GM23338 (cell line): Measurements from ENCODE around the gene ASTN1. TPM values are rescaled to one million over a fixed set of nuclear protein-coding genes. Genes with fewer than 3 reads are reported as not detected.

Experiments used
- ATAC-seq: fragments of 200-7000 bp; cut with Tn5 transposase; 3 replicates; pipeline ENCODE4 v1.9.1; 2020
- DNase-seq: peaks from one replicate; pipeline ENCODE4 v3.0.0-alpha.2; 2015; ENCODE audit warnings: low spot score
- H2AFZ ChIP-seq: fragments of 200-600 bp; sonication (generic); 2 replicates; pipeline ENCODE4 v1.8.0; 2016; ENCODE audit warnings: antibody characterized with exemption, mild to moderate bottlenecking, moderate library complexity
- H3F3A ChIP-seq: fragments of 200-600 bp; sonication (generic); replicated peaks from 2 replicates; pipeline ENCODE4 v1.8.0; 2017; ENCODE audit warnings: antibody characterized with exemption, mixed run types, low read depth
- H3K27ac ChIP-seq: fragments of 200-600 bp; sonication (generic); 2 replicates; pipeline ENCODE4 v1.6.1; 2016; ENCODE audit warnings: low read depth
- H3K27me3 ChIP-seq: fragments of 200-600 bp; sonication (generic); 2 replicates; pipeline ENCODE4 v1.8.0; 2016; ENCODE audit warnings: mild to moderate bottlenecking, mixed run types, moderate library complexity; ENCODE audit not compliant: insufficient read depth
- H3K36me3 ChIP-seq: fragments of 200-600 bp; sonication (generic); 2 replicates; pipeline ENCODE4 v1.8.0; 2016; ENCODE audit warnings: mild to moderate bottlenecking; ENCODE audit not compliant: insufficient read depth
- H3K4me1 ChIP-seq: fragments of 200-600 bp; sonication (generic); 2 replicates; pipeline ENCODE4 v1.8.0; 2016; ENCODE audit warnings: mild to moderate bottlenecking, moderate library complexity; ENCODE audit not compliant: insufficient read depth
- H3K4me2 ChIP-seq: fragments of 200-600 bp; sonication (generic); 2 replicates; pipeline ENCODE4 v1.7.1; 2017; ENCODE audit warnings: mixed run types
- H3K4me3 ChIP-seq: fragments of 200-600 bp; sonication (generic); 2 replicates; pipeline ENCODE4 v1.6.1; 2016; ENCODE audit warnings: mixed run types
- H3K79me2 ChIP-seq: fragments of 200-600 bp; sonication (generic); replicated peaks from 2 replicates; pipeline ENCODE4 v1.8.0; 2017; ENCODE audit warnings: mild to moderate bottlenecking; ENCODE audit not compliant: insufficient read depth
- H3K9me2 ChIP-seq: fragments of 200-600 bp; sonication (generic); 2 replicates; pipeline ENCODE4 v1.8.0; 2017; ENCODE audit not compliant: insufficient read depth
- H4K20me1 ChIP-seq: fragments of 200-600 bp; sonication (generic); replicated peaks from 2 replicates; pipeline ENCODE4 v1.8.0; 2017; ENCODE audit warnings: mild to moderate bottlenecking; ENCODE audit not compliant: insufficient read depth
- H3K27ac Mint-ChIP-seq: 2 replicates; pipeline ENCODE4 v1.8.0; 2020; ENCODE audit warnings: inconsistent platforms, mild to moderate bottlenecking, moderate library complexity, mixed read lengths
- H3K27me3 Mint-ChIP-seq: 3 replicates; pipeline ENCODE4 v1.8.0; 2022; ENCODE audit warnings: low read depth, mild to moderate bottlenecking, moderate library complexity, mixed read lengths, inconsistent platforms; ENCODE audit not compliant: insufficient read depth, poor library complexity
- H3K36me3 Mint-ChIP-seq: 3 replicates; pipeline ENCODE4 v1.8.0; 2021; ENCODE audit warnings: low read depth, mild to moderate bottlenecking, inconsistent platforms, moderate library complexity, mixed read lengths
- H3K4me1 Mint-ChIP-seq: 3 replicates; pipeline ENCODE4 v1.8.0; 2020; ENCODE audit warnings: mild to moderate bottlenecking, inconsistent platforms, mixed read lengths
- H3K4me3 Mint-ChIP-seq: 3 replicates; pipeline ENCODE4 v1.8.0; 2021; ENCODE audit warnings: moderate library complexity, mild to moderate bottlenecking, inconsistent platforms, mixed read lengths
- H3K9me3 Mint-ChIP-seq: 3 replicates; pipeline ENCODE4 v1.8.0; 2020; ENCODE audit warnings: moderate library complexity, mild to moderate bottlenecking, inconsistent platforms, mixed read lengths
- CREB1 ChIP-seq: fragments of 250-450 bp; sonication (Bioruptor Pico); IDR thresholded peaks from 2 replicates; pipeline ENCODE4 v1.5.0; 2020; ENCODE audit warnings: low read depth, mild to moderate bottlenecking, moderate library complexity
- CTCF ChIP-seq, 2 experiments: fragments of 200-600 bp in 1 of 2; sonication (generic) in 1 of 2; conservative IDR thresholded peaks; 2 replicates each; pipeline versions ENCODE4 v1.5.1 to v1.6.1; 2016 to 2017; ENCODE audit warnings: antibody characterized with exemption in 2 of 2, low read depth in 2 of 2, mild to moderate bottlenecking in 2 of 2, moderate library complexity in 1 of 2
- EZH2 ChIP-seq: fragments of 200-600 bp; sonication (generic); IDR thresholded peaks from one replicate; pipeline ENCODE4 v1.8.0; 2017; ENCODE audit warnings: antibody characterized with exemption, mild to moderate bottlenecking, low read depth; ENCODE audit not compliant: unreplicated experiment
- EZH2phosphoT487 ChIP-seq: fragments of 200-600 bp; sonication (generic); IDR thresholded peaks from one replicate; pipeline ENCODE4 v1.8.1; 2018; ENCODE audit warnings: antibody characterized with exemption; ENCODE audit not compliant: unreplicated experiment
- JUNB ChIP-seq: IDR thresholded peaks from one replicate; pipeline ENCODE4 v1.6.1; 2016; ENCODE audit warnings: antibody characterized with exemption; ENCODE audit not compliant: unreplicated experiment
- NANOG ChIP-seq: IDR thresholded peaks from 2 replicates; pipeline ENCODE4 v1.6.1; 2016; ENCODE audit warnings: antibody characterized with exemption, borderline replicate concordance
- POLR2AphosphoS5 ChIP-seq: IDR thresholded peaks from 2 replicates; pipeline ENCODE4 v1.6.1; 2016; ENCODE audit warnings: antibody characterized with exemption, low read depth
- REST ChIP-seq: IDR thresholded peaks from one replicate; pipeline ENCODE4 v1.6.1; 2018; ENCODE audit warnings: antibody characterized with exemption; ENCODE audit not compliant: unreplicated experiment
- STAT1 ChIP-seq: IDR thresholded peaks from one replicate; pipeline ENCODE4 v1.6.1; 2016; ENCODE audit warnings: antibody characterized with exemption; ENCODE audit not compliant: unreplicated experiment
- ZNF114 ChIP-seq: fragments of 250-450 bp; sonication (Bioruptor Pico); IDR thresholded peaks from 2 replicates; pipeline ENCODE4 v1.5.0; 2020; ENCODE audit warnings: mild to moderate bottlenecking, moderate library complexity
- ZNF331 ChIP-seq: fragments of 250-450 bp; sonication (Bioruptor Pico); IDR thresholded peaks from 2 replicates; pipeline ENCODE4 v1.5.0; 2020; ENCODE audit warnings: low read depth, mild to moderate bottlenecking, moderate library complexity
- polyA plus RNA-seq: library from polyadenylated mRNA; unstranded; fragments of >200 nt; fragmentation: Nextera tagmentation; extraction: Ambion mirVana; gene quantifications from 2 replicates; pipeline ENCODE4 v1.2.1, GENCODE V29; 2016
- total RNA-seq: library from RNA; depleted of rRNA; stranded (reverse); fragments of >200 nt; shearing (Covaris generic); gene quantifications from 2 replicates; pipeline ENCODE4 v1.2.3, GENCODE V29; 2014
- TF ChIP-seq, protein P1 (sequence below): fragments of 250-450 bp; sonication (Bioruptor Pico); IDR thresholded peaks from 2 replicates; pipeline ENCODE4 v1.5.0; 2020; ENCODE audit warnings: mild to moderate bottlenecking, moderate library complexity
- TF ChIP-seq, protein P2 (sequence below): IDR thresholded peaks from 2 replicates; pipeline ENCODE4 v1.6.1; 2016; ENCODE audit warnings: antibody characterized with exemption

ASTN1 gene
- total and polyA plus RNA-seq, 2 experiments from 2014 or later, result 2.0 to 5.2 TPM

GRCh38 chr1:176926330-176927086 is 238.0 kb downstream of the ASTN1 start:
- 0 out of 2 replicates have a peak, but pooled peaks cover 4% of the 10 kb centered on the region for H3K4me1 ChIP-seq
- H3K4me3 Mint-ChIP-seq, result no peak overlapping the region
- no peak overlapping the region for H3K4me3 ChIP-seq
- H3K4me1 Mint-ChIP-seq, result peaks cover 8% of the 10 kb centered on the region
- no peaks in the 10 kb centered on the region for H3K27me3 Mint-ChIP-seq
- no peaks in the 10 kb centered on the region for H3K79me2 ChIP-seq
- no peak for DNase-seq
- no peaks in the 10 kb centered on the region for H3K9me3 Mint-ChIP-seq
- no peak overlapping the region for H2AFZ ChIP-seq
- H3K27ac Mint-ChIP-seq, result no peak overlapping the region
- no peaks in the 10 kb centered on the region; the same call in 2 of the 3 replicates for H3K36me3 Mint-ChIP-seq
- no peak overlapping the region for H3K27ac ChIP-seq
- H3K4me2 ChIP-seq, result no peak overlapping the region
- no peaks in the 10 kb centered on the region for H4K20me1 ChIP-seq
- 0 out of 2 replicates have a peak, but pooled peaks cover 5% of the 10 kb centered on the region for H3K9me2 ChIP-seq
- no peaks in the 10 kb centered on the region for H3K27me3 ChIP-seq
- no peak for ATAC-seq
- no peak for TF ChIP-seq ZNF114 (CRISPR knock-in tag)
- TF ChIP-seq, protein P1, sequence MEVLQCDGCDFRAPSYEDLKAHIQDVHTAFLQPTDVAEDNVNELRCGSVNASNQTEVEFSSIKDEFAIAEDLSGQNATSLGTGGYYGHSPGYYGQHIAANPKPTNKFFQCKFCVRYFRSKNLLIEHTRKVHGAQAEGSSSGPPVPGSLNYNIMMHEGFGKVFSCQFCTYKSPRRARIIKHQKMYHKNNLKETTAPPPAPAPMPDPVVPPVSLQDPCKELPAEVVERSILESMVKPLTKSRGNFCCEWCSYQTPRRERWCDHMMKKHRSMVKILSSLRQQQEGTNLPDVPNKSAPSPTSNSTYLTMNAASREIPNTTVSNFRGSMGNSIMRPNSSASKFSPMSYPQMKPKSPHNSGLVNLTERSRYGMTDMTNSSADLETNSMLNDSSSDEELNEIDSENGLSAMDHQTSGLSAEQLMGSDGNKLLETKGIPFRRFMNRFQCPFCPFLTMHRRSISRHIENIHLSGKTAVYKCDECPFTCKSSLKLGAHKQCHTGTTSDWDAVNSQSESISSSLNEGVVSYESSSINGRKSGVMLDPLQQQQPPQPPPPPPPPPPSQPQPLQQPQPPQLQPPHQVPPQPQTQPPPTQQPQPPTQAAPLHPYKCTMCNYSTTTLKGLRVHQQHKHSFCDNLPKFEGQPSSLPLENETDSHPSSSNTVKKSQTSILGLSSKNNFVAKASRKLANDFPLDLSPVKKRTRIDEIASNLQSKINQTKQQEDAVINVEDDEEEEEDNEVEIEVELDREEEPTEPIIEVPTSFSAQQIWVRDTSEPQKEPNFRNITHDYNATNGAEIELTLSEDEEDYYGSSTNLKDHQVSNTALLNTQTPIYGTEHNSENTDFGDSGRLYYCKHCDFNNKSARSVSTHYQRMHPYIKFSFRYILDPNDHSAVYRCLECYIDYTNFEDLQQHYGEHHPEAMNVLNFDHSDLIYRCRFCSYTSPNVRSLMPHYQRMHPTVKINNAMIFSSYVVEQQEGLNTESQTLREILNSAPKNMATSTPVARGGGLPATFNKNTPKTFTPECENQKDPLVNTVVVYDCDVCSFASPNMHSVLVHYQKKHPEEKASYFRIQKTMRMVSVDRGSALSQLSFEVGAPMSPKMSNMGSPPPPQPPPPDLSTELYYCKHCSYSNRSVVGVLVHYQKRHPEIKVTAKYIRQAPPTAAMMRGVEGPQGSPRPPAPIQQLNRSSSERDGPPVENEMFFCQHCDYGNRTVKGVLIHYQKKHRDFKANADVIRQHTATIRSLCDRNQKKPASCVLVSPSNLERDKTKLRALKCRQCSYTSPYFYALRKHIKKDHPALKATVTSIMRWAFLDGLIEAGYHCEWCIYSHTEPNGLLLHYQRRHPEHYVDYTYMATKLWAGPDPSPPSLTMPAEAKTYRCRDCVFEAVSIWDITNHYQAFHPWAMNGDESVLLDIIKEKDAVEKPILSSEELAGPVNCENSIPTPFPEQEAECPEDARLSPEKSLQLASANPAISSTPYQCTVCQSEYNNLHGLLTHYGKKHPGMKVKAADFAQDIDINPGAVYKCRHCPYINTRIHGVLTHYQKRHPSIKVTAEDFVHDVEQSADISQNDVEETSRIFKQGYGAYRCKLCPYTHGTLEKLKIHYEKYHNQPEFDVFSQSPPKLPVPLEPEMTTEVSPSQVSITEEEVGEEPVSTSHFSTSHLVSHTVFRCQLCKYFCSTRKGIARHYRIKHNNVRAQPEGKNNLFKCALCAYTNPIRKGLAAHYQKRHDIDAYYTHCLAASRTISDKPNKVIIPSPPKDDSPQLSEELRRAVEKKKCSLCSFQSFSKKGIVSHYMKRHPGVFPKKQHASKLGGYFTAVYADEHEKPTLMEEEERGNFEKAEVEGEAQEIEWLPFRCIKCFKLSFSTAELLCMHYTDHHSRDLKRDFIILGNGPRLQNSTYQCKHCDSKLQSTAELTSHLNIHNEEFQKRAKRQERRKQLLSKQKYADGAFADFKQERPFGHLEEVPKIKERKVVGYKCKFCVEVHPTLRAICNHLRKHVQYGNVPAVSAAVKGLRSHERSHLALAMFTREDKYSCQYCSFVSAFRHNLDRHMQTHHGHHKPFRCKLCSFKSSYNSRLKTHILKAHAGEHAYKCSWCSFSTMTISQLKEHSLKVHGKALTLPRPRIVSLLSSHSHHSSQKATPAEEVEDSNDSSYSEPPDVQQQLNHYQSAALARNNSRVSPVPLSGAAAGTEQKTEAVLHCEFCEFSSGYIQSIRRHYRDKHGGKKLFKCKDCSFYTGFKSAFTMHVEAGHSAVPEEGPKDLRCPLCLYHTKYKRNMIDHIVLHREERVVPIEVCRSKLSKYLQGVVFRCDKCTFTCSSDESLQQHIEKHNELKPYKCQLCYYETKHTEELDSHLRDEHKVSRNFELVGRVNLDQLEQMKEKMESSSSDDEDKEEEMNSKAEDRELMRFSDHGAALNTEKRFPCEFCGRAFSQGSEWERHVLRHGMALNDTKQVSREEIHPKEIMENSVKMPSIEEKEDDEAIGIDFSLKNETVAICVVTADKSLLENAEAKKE (CRISPR knock-in tag), result no peak
- TF ChIP-seq CREB1 (CRISPR knock-in tag), result no peak
- TF ChIP-seq, protein P2, sequence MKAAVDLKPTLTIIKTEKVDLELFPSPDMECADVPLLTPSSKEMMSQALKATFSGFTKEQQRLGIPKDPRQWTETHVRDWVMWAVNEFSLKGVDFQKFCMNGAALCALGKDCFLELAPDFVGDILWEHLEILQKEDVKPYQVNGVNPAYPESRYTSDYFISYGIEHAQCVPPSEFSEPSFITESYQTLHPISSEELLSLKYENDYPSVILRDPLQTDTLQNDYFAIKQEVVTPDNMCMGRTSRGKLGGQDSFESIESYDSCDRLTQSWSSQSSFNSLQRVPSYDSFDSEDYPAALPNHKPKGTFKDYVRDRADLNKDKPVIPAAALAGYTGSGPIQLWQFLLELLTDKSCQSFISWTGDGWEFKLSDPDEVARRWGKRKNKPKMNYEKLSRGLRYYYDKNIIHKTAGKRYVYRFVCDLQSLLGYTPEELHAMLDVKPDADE, result no peak
- TF ChIP-seq POLR2AphosphoS5, result no peak
- TF ChIP-seq REST, result no peak
- TF ChIP-seq EZH2, result no peak
- no peak for TF ChIP-seq EZH2phosphoT487
- TF ChIP-seq JUNB, result no peak
- no peak for TF ChIP-seq NANOG
- no peak for TF ChIP-seq CTCF (conservative IDR thresholded peaks at IDR 0.05; ENCODE audit: low read depth in 2 of 2)
- TF ChIP-seq ZNF331 (CRISPR knock-in tag), result no peak
- TF ChIP-seq STAT1, result no peak
- no peaks in the 10 kb centered on the region for H3F3A ChIP-seq
- no peaks in the 10 kb centered on the region for H3K36me3 ChIP-seq
